PFSK-1 (cell line): ENCODE measurements around the gene SCN5A.

Experiments used
- FOXP2 ChIP-seq: optimal IDR thresholded peaks from 2 replicates; pipeline ENCODE3; 2011; ENCODE audit warnings: borderline replicate concordance, control low read depth, inconsistent platforms; ENCODE audit not compliant: insufficient read depth; ENCODE audit errors: extremely low read length, extremely low read depth
- POLR2AphosphoS5 ChIP-seq: IDR thresholded peaks from 2 replicates; pipeline ENCODE4 v1.6.1; 2012; ENCODE audit warnings: low read depth, mild to moderate bottlenecking, control low read depth, low read length, moderate library complexity

DNA sequence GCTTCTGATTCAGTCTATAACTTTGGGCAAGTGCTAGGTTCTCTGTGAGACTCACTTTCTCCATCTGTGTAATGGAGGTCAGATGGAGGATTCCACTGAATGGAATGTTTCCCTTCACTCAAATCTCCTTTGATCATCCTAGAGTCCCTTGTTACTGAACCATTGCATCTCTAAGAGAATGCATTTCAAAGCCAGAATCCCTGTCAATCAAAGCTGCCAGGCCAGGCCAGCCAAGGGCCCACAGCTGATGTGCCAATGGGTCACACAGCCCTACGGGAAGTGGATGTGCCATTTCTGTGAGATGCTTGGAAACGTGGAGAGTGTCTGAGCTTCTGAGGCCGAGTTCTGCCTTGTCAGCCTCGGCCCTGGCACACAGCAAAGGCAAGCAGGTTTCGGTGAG lies 32.4 kb downstream of the SCN5A start:
- TF ChIP-seq FOXP2 (no peak), POLR2AphosphoS5 (no peak)
